D721Med (cell line): Measurements from ENCODE around the gene MVK.

Experiments used
- DNase-seq: peaks from one replicate; pipeline ENCODE4 v3.0.0; 2011; ENCODE audit warnings: low spot score; ENCODE audit not compliant: insufficient read length
- FAIRE-seq: peaks from 2 replicates; lab custom pipeline; 2011; peaks lifted over from hg19 to GRCh38; lab: Jason Lieb, UNC
- TF ChIP-seq, protein P1 (sequence below): IDR thresholded peaks from 2 replicates; pipeline ENCODE4 v1.5.1; 2012; ENCODE audit warnings: mild to moderate bottlenecking, control low read depth; ENCODE audit not compliant: insufficient read depth; ENCODE audit errors: missing control alignments

Gene MVK

DNA sequence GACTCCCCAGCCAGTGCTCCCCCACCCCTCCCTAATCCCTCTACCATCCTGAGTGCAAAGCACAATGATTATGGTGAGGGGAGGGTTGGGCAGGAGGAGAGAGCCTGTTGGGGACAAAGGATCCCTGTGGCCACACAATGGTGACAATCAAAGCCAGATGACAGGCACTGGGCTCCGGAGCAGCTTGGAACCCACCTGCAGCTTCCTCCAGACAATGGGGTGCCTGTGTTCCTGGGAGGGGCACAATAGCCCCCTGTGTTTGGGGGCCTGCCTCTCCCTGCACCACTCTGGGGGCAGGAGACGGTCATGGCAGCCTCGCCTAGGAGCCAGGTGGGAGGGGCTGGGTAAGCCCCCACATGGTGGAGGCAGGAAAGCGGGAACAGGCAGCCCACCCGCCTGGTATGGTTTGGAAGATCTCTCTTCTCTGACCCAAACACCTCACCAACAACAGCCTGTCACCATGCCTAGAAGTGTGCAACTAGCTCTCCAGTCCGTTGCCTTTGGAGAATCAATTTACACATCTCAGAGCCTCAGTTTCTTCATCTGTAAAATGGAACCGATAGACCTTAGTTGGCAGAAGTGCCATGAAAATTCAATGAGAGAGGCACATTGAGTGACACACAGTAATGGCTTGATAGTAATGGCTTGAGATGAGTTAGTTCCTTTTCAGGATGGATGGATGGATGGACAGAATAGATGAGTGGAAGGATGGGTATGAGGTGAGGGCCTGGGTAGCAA is 53.0 kb downstream of the MVK start:
- DNase-seq: no peak
- no peak for FAIRE-seq
- TF ChIP-seq, protein P1, sequence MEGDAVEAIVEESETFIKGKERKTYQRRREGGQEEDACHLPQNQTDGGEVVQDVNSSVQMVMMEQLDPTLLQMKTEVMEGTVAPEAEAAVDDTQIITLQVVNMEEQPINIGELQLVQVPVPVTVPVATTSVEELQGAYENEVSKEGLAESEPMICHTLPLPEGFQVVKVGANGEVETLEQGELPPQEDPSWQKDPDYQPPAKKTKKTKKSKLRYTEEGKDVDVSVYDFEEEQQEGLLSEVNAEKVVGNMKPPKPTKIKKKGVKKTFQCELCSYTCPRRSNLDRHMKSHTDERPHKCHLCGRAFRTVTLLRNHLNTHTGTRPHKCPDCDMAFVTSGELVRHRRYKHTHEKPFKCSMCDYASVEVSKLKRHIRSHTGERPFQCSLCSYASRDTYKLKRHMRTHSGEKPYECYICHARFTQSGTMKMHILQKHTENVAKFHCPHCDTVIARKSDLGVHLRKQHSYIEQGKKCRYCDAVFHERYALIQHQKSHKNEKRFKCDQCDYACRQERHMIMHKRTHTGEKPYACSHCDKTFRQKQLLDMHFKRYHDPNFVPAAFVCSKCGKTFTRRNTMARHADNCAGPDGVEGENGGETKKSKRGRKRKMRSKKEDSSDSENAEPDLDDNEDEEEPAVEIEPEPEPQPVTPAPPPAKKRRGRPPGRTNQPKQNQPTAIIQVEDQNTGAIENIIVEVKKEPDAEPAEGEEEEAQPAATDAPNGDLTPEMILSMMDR: no peak

DNA sequence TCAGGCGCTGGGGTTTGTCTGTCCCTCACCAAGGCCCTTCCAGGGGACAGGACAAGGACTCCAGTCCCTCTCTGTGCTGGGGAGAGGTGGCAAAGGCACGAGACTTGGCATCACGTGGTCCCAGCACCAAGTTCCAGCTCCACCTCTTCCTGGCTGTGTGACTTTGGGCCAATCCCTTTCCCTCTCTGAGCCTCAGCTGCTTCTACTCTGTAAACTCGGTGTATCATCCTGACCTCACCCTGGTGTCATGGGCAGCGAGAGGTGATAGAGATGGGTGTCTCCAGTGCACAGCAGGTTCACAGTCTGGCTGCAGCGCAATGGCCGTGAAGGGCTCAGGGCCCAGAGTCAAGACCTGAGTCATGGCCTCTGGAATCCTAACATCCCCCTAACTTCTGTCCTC is 54.0 kb downstream of the MVK start:
- no peak for DNase-seq
- no peak for FAIRE-seq
- TF ChIP-seq, protein P1: no peak

DNA sequence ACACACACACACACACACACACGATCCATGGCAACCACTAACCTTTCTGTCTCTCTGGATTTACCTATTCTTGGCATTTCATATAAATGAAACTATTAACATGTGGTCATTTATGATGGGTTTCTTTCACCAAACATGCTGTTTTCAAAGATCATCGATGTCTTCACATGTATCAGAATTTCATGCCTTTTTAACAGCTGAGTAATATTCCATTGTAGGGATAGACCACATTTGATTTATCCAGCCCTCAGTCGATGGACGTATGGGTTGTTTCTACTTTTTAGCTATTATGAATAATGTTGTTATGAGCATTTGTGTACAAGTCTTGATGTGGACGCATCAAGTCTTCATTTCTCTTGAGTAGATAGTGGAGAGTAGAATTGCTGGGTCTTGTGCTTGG is 56.5 kb downstream of the MVK start:
- no peak for FAIRE-seq
- no peak for DNase-seq
- TF ChIP-seq, protein P1: no peak

DNA sequence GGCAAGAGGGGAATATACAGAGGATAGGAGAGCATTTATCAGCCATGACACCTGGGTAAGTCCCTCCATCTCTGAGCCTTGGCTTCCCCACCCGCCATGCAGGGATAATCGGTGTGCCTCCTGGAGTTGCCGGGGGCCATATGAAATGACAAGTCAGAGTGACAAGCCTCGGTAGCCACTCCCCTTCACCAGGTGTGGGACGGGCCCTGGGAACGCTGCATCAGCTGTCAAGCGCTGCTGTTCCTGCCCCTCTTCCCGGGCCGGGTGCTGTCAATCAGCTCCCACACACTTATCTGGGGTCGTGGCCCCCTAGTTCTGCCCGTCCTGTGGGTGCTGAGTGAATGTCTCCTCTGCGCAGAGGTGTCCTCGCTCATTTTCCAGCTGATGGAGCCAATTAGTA is 57.2 kb downstream of the MVK start:
- TF ChIP-seq, protein P1: no peak
- FAIRE-seq: no peak

DNA sequence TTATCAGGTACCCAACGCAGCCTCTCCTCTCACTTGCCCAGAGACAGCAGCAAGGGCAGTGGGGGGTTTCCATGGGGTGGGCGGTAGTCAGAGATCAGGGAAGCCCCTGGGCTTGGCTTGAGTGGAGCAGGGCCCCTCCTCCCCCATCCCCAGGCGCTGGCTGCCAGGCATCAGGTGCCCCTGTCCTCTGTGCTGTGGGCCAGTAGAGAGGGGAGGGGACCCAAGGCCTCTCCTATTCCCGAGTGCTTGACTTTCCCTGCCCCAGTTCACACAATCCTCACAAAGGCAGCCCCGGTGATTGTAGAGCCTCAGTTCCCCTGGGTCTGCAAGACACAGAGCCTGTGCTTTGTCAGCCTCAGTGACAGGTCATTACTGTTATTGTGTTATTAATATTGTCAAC is 57.7 kb downstream of the MVK start:
- DNase-seq (no peak), FAIRE-seq (no peak)
- TF ChIP-seq, protein P1: no peak

More for the DNA sequence above, 57.2 kb downstream of the MVK start:
- DNase-seq: no peak

DNA sequence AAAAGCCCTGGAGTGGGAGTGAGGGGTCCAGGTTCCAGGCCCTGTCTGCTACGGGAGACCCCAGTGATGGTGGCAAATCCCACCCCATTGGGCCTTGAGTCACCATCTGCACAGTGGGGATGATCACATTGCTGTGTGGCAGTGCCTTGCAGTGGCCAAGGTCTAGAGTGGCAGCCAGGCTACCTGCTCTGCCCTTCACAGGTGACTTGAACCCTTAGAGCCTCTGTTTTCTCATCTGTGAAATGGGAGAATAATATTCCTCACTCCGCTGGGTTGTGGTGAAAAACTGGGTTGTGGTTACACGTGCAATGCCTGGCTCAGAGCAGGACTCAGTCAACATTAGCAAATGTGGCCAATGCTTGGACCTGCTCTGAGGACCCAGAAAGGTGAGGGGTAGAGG is 58.2 kb downstream of the MVK start:
- TF ChIP-seq, protein P1: no peak
- DNase-seq: no peak
- no peak for FAIRE-seq

DNA sequence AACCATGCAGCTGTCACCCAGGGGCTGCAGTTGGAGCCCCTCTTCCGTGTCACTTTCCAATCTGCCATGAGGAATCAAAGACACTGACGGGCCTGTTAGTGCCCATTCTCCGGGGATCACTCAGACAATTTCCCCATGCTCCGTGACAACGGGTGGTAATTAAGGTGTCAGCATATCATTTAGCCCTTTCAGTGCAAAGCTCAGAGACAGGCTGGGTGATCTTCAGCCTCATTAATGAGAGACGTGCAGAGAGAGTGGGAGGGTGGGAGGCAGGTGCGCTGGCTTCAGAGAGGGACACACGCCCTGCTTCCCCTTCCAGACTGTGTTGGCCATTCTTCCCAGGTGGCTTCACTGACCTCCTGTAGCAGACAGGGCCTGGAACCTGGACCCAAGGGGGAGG is 58.7 kb downstream of the MVK start:
- DNase-seq: no peak

More for the DNA sequence above, 58.7 kb downstream of the MVK start:
- TF ChIP-seq, protein P1: no peak
- no peak for FAIRE-seq
